ENCODE measurements around the gene CSGALNACT2. TPM values are rescaled to one million over a fixed set of nuclear protein-coding genes. Genes with fewer than 3 reads are reported as not detected.

The CSGALNACT2 gene
- total RNA-seq, 1 donor = 31.8 TPM

DNA sequence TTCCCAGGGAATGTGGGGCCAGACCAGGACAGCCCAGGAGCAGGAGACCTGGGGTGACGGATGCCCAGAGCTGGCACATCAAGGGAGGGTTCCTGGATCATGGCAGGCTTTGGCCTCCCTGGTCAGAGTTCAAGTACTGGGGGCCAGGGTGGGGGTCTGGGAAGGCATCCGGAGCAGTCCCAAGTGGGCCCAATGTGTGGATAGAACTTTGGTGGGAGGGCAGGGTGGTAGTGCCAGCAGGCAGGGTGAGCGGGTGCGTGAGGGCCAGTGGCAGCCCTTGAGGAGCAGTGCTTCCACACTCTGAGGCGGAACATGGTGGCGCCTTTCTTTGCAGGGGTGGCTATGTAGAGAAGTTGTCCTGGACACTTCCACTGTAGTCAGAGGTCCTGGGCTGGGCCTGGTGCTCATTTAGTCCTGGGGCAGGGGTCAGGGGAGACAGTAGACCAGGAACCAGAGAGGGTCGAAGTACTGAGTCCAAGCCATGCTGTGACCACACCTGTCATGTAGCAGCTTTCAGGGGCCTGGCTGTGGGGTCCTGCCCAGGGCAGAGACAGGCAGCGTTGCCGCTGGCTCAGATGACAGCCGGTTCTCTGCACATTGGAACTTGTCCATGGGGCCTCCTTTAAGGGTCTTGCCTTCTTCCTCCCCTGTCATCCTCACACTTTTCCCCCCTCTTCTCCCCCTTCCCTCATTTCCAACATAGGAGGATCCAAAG lies 22.2 kb upstream of the CSGALNACT2 start:
- H3K4me1 ChIP-seq (ENCODE audit: insufficient read depth, low read length) = no peaks in the 10 kb centered on the region
- H3K79me2 ChIP-seq (ENCODE audit: insufficient read depth, low read length) = no peaks in the 10 kb centered on the region
- H3K27ac ChIP-seq (ENCODE audit: low read depth, low read length) = no peak overlapping the region
- no peaks in the 10 kb centered on the region for H3K27me3 ChIP-seq (ENCODE audit: insufficient read depth, low read length)
- H3K9me3 ChIP-seq (ENCODE audit: low read depth, low read length) = no peaks in the 10 kb centered on the region
- H3K36me3 ChIP-seq (ENCODE audit: insufficient read depth, low read length) = no peaks in the 10 kb centered on the region
- no peak overlapping the region for H2AFZ ChIP-seq (ENCODE audit: low read length)
- no peak overlapping the region for H3K4me3 ChIP-seq (ENCODE audit: insufficient read depth, low read length)
- H4K20me1 ChIP-seq (ENCODE audit: insufficient read depth, low read length) = no peaks in the 10 kb centered on the region
- no peak for DNase-seq (ENCODE audit: insufficient read length, low spot score, missing footprints)
- TF ChIP-seq, protein P1, sequence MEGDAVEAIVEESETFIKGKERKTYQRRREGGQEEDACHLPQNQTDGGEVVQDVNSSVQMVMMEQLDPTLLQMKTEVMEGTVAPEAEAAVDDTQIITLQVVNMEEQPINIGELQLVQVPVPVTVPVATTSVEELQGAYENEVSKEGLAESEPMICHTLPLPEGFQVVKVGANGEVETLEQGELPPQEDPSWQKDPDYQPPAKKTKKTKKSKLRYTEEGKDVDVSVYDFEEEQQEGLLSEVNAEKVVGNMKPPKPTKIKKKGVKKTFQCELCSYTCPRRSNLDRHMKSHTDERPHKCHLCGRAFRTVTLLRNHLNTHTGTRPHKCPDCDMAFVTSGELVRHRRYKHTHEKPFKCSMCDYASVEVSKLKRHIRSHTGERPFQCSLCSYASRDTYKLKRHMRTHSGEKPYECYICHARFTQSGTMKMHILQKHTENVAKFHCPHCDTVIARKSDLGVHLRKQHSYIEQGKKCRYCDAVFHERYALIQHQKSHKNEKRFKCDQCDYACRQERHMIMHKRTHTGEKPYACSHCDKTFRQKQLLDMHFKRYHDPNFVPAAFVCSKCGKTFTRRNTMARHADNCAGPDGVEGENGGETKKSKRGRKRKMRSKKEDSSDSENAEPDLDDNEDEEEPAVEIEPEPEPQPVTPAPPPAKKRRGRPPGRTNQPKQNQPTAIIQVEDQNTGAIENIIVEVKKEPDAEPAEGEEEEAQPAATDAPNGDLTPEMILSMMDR (IDR thresholded peaks at IDR 0.05; ENCODE audit: extremely low read depth, low read depth, low read length) = no peak
- H3K4me2 ChIP-seq (ENCODE audit: insufficient read depth, low read length) = no peak overlapping the region

DNA sequence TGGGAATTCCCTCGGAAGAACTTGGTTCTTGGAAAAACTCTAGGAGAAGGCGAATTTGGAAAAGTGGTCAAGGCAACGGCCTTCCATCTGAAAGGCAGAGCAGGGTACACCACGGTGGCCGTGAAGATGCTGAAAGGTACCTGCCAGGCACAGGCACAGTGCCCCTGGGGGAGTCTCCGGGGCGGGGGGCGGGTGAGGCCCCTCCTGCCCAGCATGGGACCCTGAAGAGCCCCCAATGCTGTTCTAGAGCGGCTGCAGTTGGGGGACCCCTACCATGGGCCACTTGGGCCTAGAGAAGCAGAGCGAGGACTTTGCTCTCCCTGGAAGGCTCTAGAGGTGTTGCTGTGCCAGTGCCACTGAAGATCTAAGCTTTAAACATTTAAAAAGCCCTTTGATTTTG lies 21.6 kb upstream of the CSGALNACT2 start:
- Histone ChIP-seq H3K36me3 (ENCODE audit: insufficient read depth, low read length) (no peaks in the 10 kb centered on the region), H4K20me1 (ENCODE audit: insufficient read depth, low read length) (no peaks in the 10 kb centered on the region), H3K27me3 (ENCODE audit: insufficient read depth, low read length) (no peaks in the 10 kb centered on the region), H3K79me2 (ENCODE audit: insufficient read depth, low read length) (no peaks in the 10 kb centered on the region), H3K4me2 (ENCODE audit: insufficient read depth, low read length) (no peak overlapping the region), H3K4me1 (ENCODE audit: insufficient read depth, low read length) (no peaks in the 10 kb centered on the region), H2AFZ (ENCODE audit: low read length) (no peak overlapping the region), H3K27ac (ENCODE audit: low read depth, low read length) (no peak overlapping the region), H3K9me3 (ENCODE audit: low read depth, low read length) (no peaks in the 10 kb centered on the region), H3K4me3 (ENCODE audit: insufficient read depth, low read length) (no peak overlapping the region)
- TF ChIP-seq, protein P1 (IDR thresholded peaks at IDR 0.05; ENCODE audit: extremely low read depth, low read depth, low read length) = no peak
- no peak for DNase-seq (ENCODE audit: insufficient read length, low spot score, missing footprints)

DNA sequence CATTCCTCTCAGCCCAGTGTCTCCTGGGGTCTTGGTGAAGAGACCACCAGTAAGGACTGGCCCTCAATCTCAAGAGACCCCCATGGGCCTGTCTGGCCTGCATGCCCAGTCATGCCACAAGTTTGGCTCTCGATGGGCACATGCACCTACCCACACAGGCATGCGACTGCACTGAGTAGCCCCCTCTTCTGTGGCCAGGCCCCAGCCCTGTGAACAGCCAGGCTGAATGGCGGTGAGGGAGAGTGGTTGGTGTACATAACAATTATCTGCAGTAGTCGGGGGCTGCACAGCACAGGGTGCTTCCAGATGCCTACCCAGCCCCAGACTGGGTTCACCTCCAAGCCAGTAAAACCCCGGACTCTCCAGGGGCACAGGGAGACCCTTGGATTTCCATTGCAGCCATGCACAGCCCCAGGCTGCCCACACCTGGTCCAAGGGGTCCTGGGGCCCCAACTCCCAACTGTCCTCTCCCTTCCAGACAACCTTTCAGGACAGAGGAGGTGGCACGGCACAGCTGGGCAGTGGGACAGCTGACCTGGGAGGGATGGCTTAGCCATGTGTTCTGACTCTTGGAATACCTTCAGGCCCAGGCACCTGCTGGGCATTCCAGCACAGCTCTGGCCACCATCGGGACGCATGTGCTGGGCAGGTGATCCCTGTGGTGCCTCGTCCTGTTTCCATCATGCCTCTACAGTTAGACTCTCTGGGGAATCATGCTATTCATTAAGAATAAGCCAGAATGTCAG lies 21.0 kb upstream of the CSGALNACT2 start:
- H3K79me2 ChIP-seq (ENCODE audit: insufficient read depth, low read length) = no peaks in the 10 kb centered on the region
- H4K20me1 ChIP-seq (ENCODE audit: insufficient read depth, low read length) = no peaks in the 10 kb centered on the region
- H3K4me2 ChIP-seq (ENCODE audit: insufficient read depth, low read length) = no peak overlapping the region
- H3K4me1 ChIP-seq (ENCODE audit: insufficient read depth, low read length) = no peaks in the 10 kb centered on the region
- TF ChIP-seq, protein P1 (IDR thresholded peaks at IDR 0.05; ENCODE audit: extremely low read depth, low read depth, low read length) = no peak
- no peaks in the 10 kb centered on the region for H3K9me3 ChIP-seq (ENCODE audit: low read depth, low read length)
- no peaks in the 10 kb centered on the region for H3K27me3 ChIP-seq (ENCODE audit: insufficient read depth, low read length)
- H2AFZ ChIP-seq (ENCODE audit: low read length) = no peak overlapping the region
- no peak overlapping the region for H3K27ac ChIP-seq (ENCODE audit: low read depth, low read length)
- peak; percentile 66 for DNase-seq (ENCODE audit: insufficient read length, low spot score, missing footprints)
- no peaks in the 10 kb centered on the region for H3K36me3 ChIP-seq (ENCODE audit: insufficient read depth, low read length)
- H3K4me3 ChIP-seq (ENCODE audit: insufficient read depth, low read length) = no peak overlapping the region
